NCI-H2081 treated with DMSO at 0.1 percent for 48 hours (cell line): Measurements from ENCODE around the gene SS18.

Experiments
- DNase-seq: peaks from one replicate; lab custom pipeline; 2025; lab: John Stamatoyannopoulos, UW

The SS18 gene

GRCh38 chr18:26071725-26072124 lies 18.7 kb downstream of the SS18 start:
- DNase-seq = no peak

DNA sequence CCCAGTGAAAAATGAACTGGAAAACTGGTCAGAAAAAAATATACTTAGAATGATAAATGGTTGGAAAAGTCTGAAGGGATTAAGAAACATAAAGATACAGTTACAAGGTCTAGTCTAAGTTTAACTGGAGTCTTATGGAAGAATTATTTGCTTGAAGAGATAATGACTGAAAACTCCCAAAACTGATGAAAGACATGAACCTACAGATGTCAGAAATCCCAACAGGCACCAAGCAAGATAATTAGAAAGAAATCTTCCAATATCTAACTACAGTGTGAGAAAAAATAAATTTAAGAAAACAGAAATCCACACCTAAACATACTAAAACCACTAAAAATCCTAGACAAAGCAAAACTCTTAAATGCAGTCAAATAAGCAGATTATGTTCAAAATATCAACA lies 19.4 kb downstream of the SS18 start:
- no peak for DNase-seq

- DNase-seq = no peak
These were observed 31.1 kb downstream of the SS18 start for GRCh38 chr18:26059357-26059756.

DNA sequence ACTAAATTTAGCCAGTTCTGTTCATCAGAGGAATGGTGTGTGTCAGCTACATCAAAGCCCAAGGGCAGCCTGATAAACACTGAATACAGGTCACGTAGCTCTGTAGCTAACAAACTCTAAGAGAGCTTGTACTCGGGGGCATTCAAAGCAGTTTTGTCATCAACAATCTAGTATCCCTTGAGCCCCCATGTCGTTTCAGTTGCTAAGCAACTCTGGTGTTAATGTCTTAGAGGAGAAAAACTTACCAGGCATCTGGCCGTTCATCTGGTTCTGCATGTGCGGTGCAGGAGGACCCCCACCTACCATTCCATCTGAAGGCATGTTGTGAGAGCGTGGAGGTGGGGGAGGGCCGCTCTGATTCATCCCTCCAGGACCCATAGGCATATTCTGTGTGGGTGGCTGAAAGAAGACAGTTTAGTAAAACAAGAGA lies 33.1 kb downstream of the SS18 start:
- no peak for DNase-seq

GRCh38 chr18:26056291-26056690 lies 34.1 kb downstream of the SS18 start:
- no peak for DNase-seq

DNA sequence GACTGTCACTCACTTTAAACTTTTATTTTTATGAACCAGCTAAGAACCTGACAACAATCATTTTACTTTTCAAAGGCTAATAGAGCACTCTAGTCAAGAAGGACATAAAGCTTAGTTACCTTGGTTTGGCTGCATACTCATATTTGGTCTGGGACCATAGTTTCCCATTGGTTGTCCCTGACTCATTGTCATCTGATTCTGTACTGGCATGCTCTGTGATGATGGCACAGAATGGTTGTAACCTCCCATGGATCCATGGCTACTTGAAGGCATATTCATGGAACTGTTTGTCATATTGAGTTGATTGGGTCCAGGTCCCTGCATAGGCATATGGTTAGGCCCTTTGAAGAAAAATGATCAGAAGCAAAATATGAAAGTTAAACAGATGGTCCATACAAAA lies 37.9 kb downstream of the SS18 start:
- no peak for DNase-seq

DNA sequence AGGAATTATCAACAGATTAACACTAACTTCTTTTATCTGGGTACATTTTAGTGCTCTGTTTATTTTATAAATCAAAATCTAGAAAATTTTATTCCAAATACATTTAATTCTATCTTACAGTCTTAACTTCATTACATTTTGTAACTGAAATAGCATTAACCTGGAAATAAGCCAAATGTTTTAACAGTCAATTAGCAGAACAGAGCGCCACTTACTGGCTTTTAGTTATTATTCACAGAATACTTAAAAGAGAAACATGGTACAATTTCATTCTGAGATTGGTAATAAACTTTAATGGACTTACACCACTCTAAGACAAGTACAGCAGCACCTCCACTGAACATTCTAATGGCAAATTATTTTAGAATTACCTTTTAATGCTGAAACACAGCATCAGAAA lies 38.6 kb downstream of the SS18 start:
- no peak for DNase-seq

DNA sequence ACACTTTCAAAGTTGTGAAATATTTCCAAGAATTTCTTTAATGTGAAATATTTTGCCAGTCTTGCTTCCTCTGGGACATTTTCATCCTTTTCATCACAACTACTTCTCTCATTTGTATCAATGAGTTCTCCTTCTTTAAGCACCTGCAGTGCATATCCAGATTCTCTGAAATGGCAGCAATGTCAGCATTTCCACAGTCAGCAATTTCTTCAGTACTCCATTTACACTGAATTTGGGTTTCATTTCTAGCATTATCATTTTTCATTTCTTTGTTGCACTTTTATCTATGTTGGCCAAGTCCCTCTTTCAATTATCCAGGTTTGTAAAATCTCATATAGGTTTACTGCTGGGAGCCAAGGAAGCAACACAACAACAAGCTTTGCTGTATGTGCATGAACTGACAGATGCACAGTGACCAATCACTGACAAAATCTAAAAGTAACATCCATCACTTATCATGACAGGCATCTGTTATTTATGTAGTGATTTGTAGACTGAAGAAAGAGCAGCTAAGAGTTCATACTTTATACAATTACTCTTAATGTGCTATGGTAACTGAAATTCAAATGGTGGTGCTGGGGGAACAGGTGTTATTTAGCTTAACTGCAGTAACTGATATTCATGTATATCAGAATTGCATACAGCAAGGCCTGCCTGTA lies 43.9 kb downstream of the SS18 start:
- DNase-seq = no peak

DNA sequence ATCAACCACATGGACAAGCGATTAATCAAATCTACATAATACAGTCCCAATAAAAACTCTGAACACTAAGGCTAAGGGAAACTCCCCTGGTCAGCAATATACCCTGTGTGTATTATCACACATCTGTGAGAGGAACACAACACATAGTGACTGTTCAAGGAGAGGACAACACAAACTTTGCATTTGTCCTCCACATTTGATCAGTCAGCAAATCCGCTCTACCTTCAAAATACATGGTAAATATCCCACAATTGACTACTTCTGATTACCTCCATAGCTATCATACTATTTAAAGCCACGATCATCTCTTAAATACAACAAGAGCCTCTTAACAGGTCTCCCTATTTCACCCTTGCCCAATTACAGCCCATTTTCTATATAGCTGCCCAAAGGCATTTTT lies 45.6 kb downstream of the SS18 start:
- no peak for DNase-seq

DNA sequence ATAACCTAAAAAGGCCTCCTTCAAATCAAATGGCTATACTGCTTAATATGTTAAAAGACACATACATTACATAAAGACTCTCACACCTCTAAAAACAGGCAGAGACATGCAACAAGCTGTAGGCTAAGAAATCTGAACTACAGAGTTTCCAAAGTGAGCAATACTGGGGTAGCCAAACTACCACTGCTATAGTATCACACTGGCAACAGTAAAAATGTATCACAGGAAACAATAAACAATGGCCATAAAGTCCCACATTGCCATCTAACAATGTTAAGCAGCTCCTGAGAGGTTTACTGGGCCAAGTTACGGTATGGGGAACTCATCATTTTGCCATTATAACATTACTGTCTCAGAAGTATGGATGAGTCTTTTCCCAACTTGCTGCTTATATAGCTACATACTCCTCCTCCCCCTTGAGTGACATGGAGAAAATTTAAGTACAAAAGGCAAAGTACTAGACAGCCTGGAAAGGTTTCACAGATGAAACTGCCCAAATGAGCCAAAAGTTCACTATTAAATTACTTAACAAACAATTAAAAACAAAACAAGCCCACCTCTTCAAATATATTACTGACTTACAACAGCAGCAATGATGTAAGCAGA lies 50.3 kb downstream of the SS18 start:
- no peak for DNase-seq

DNA sequence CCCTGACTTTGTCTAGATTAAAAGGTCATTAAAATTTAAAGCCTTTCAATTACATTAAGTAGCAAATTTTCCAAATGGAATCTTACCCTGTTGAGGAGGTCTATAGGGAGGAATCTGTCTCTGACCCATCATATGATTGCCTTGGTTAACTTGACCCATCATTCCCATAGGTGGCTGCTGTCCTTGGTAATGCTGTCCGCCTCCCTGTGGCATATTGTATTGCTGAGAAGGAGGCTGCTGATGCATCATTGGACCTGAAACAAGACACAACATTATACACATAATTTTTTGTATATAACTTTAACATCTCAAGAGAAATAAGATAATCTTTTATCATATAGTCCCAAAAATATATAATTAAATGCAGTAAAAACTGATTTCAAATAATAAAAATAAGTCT lies 51.2 kb downstream of the SS18 start:
- DNase-seq = no peak

DNA sequence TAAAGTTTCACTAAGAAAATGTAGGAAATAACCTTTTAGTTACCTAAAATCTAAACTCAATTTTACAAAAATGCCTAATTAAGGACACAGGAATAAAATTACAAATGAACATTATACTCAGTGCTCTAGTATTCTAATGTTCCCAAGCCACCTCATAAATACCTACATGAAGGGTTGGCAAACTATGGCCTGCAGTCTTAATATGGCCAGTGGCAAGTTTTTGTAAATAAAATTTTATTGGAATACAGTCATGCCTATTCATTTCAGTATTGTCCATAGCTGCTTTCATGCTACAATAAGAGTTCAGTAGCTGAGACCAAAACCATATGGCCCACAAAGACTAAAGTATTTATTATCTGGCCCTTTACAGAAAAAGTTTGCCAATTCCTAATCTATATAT lies 53.8 kb downstream of the SS18 start:
- DNase-seq = no peak

GRCh38 chr18:26034850-26035497 lies 55.4 kb downstream of the SS18 start:
- DNase-seq = no peak

GRCh38 chr18:26022585-26022984 lies 67.8 kb downstream of the SS18 start:
- DNase-seq = no peak

GRCh38 chr18:26021061-26021754 lies 69.2 kb downstream of the SS18 start:
- no peak for DNase-seq

DNA sequence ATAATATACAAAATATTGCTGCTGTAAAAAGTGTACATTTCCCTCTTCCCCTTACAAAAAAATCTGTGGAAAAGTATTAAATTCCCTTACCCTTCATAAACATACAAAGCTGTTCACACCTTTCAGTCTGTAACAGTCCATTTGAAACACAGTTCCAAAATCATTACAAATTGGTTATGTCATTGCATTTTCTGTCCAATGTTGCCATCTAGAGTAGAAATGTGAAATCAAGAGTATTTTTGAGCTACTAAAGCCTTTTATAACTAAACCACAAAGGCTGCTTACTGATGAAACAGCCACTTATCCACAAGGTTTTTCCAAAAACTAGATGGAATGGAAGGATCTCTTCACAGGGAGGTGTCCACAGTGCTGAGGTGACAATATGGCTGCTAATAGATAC lies 72.5 kb downstream of the SS18 start:
- no peak for DNase-seq

GRCh38 chr18:26014462-26014861 lies 76.0 kb downstream of the SS18 start:
- DNase-seq = no peak

GRCh38 chr18:26008619-26009018 lies 81.8 kb downstream of the SS18 start:
- DNase-seq = no peak

- DNase-seq = no peak
These were observed 82.3 kb downstream of the SS18 start for GRCh38 chr18:26008096-26008495.

GRCh38 chr18:26005950-26006349 lies 84.5 kb downstream of the SS18 start:
- no peak for DNase-seq

- DNase-seq = no peak
These were observed 85.6 kb downstream of the SS18 start for GRCh38 chr18:26004832-26005231.

DNA sequence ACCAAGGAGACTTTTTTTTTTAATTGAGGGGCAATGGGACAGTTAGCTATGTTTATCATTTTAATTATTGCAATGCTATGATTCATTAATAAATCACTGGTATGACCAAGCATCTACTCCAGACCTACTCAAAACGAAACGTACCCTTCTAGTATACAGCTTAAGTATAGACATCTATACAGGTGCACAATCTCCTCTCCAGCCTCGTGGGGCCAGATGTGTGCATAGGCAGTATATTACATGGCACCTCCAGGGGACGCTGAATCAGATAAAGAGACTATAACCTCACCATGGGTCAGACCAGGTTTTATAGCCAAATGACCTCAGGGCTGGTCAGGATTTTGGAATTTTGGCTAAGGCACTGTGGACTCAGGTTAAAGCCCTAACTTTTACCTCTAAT lies 86.6 kb downstream of the SS18 start:
- no peak for DNase-seq

DNA sequence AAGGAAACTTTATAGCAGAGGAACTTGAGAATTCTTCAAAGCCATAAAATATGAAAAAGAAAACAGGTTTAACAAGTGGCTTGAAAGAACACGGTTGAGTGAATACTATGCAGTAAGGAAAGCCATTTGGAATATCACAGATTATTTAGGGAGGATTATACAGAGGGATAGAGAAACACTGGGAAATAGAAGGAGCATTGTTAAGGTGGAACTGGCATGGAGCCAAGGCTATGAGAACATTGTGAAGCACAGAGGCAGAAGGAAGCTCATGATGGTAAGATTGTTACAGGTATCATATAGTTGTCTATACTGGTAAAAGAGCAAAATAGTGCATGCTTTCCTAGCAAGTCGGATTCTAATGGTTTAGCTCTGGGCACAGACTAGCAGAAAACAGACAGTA lies 87.1 kb downstream of the SS18 start:
- no peak for DNase-seq
